Tibial artery (tissue), 4 donors: Measurements from ENCODE around the gene GALNT11.

Experiments
- DNase-seq, 2 donors: peaks; one replicate each; pipeline ENCODE4 v3.0.0-alpha.2; 2019
- H3K27ac ChIP-seq, 2 donors: fragments of 200-600 bp; sonication (generic) in 1 of 2; 1 replicate in 1 of 2; 2 replicates in 1 of 2; pipeline ENCODE4 v1.5.1; 2018 to 2019; ENCODE audit warnings: mild to moderate bottlenecking in 1 of 2
- H3K27me3 ChIP-seq, 2 donors: fragments of 200-600 bp; sonication (generic) in 1 of 2; one replicate each; pipeline versions ENCODE4 v1.5.1 to v1.6.0; 2016 to 2019
- H3K36me3 ChIP-seq, 3 donors: fragments of 200-600 bp; sonication (generic) in 2 of 3; one replicate each; pipeline ENCODE4 v1.5.1; 2016 to 2019; ENCODE audit warnings: mild to moderate bottlenecking in 2 of 3
- H3K4me1 ChIP-seq, 4 donors: fragments of 200-600 bp; sonication (generic) in 2 of 4; 1 replicate in 3 of 4; 2 replicates in 1 of 4; pipeline ENCODE4 v1.5.1; 2016 to 2019
- H3K4me3 ChIP-seq, 2 donors: fragments of 200-600 bp; sonication (generic) in 1 of 2; 1 replicate in 1 of 2; 2 replicates in 1 of 2; pipeline ENCODE4 v1.5.1; 2018 to 2019; ENCODE audit warnings: mild to moderate bottlenecking in 2 of 2
- H3K9me3 ChIP-seq, 3 donors: fragments of 200-600 bp; sonication (generic) in 1 of 3; one replicate each; pipeline ENCODE4 v1.5.1; 2016 to 2019
- CTCF ChIP-seq, 2 experiments: fragments of 200-600 bp in 1 of 2; fragments of 450-650 bp in 1 of 2; IDR thresholded peaks; one replicate each; pipeline ENCODE4 v1.5.1; 2017 to 2019; ENCODE audit warnings: antibody characterized with exemption in 2 of 2, mild to moderate bottlenecking in 1 of 2, moderate library complexity in 1 of 2
- intact Hi-C: fragments of 100-400 bp; cut with DNase I; formaldehyde crosslinking; loops from one replicate; pipeline ENCODE4 v1.15.0; 2023; ENCODE audit warnings: low total_unique reads

Gene GALNT11

DNA sequence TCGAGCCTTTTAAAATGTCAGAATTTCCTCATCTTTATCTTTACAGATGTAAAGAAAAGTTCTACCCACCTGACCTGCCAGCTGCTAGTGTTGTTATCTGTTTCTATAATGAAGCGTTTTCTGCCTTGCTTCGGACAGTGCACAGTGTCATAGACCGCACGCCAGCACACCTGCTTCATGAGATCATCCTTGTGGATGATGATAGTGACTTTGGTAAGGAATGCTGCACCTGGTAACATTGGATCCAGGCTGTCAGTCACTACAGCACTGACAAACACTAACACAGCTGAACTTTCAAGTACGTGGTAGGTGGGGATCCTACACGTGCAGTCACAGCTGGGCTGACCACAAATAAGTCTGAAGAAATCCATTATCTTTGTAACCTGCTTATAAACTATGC is 77.6 kb downstream of the GALNT11 start:
- no peaks in the 10 kb centered on the region for H3K9me3 ChIP-seq
- intact Hi-C loops, result no loop called here
- H3K4me3 ChIP-seq, result no peak overlapping the region
- no peaks in the 10 kb centered on the region for H3K27me3 ChIP-seq
- no peaks in the 10 kb centered on the region for H3K4me1 ChIP-seq
- DNase-seq, result no peak
- no peak overlapping the region for H3K27ac ChIP-seq
- no peak for TF ChIP-seq CTCF (IDR thresholded peaks at IDR 0.05)
- peaks cover 16 to 60% (median 50%) of the 10 kb centered on the region in 3 donors for H3K36me3 ChIP-seq

- Histone ChIP-seq H3K9me3 (no peaks in the 10 kb centered on the region), H3K36me3 (peaks cover 22 to 67% (median 56%) of the 10 kb centered on the region in 3 donors), H3K4me1 (no peaks in the 10 kb centered on the region), H3K27me3 (no peaks in the 10 kb centered on the region), H3K27ac (no peak overlapping the region), H3K4me3 (no peak overlapping the region)
- intact Hi-C loops, result no loop called here
- TF ChIP-seq CTCF (IDR thresholded peaks at IDR 0.05), result no peak
- DNase-seq, result no peak
Measured at GRCh38 chr7:152103691-152104090, 78.2 kb downstream of the GALNT11 start.

- H3K27ac ChIP-seq, result no peak overlapping the region
- no peak for TF ChIP-seq CTCF (IDR thresholded peaks at IDR 0.05)
- H3K4me3 ChIP-seq, result no peak overlapping the region
- no peaks in the 10 kb centered on the region for H3K9me3 ChIP-seq
- DNase-seq, result no peak
- H3K36me3 ChIP-seq, result peaks cover 25 to 80% (median 68%) of the 10 kb centered on the region in 3 donors
- H3K4me1 ChIP-seq, result no peaks in the 10 kb centered on the region
- no peaks in the 10 kb centered on the region for H3K27me3 ChIP-seq
- intact Hi-C loops, result no loop called here
Measured at GRCh38 chr7:152105205-152105604, 79.7 kb downstream of the GALNT11 start.

DNA sequence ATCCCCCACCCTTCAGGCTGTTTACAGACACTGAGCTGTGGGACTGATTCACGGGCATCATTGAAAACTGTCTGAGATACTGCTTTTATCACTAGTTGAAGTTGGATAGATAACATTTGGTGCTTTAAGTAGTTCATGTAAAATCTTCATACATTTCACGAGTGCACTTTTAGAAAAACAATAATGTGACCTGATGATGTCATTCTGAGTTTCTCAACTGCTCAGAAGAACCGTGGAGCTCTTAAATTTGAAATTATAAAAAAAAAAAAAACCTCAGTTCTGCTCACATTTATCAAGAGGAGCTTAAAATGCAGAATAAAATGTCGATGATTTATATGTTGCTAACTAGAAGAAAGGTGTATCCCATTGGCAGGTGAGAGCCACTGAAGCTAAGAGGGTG is 81.5 kb downstream of the GALNT11 start:
- no peaks in the 10 kb centered on the region for H3K9me3 ChIP-seq
- no peak for DNase-seq
- TF ChIP-seq CTCF (IDR thresholded peaks at IDR 0.05), result no peak
- H3K27me3 ChIP-seq, result no peaks in the 10 kb centered on the region
- H3K4me3 ChIP-seq, result no peak overlapping the region
- H3K27ac ChIP-seq, result no peak overlapping the region
- intact Hi-C loops, result no loop called here
- no peaks in the 10 kb centered on the region for H3K4me1 ChIP-seq
- H3K36me3 ChIP-seq, result peaks cover 25 to 77% (median 69%) of the 10 kb centered on the region in 3 donors

DNA sequence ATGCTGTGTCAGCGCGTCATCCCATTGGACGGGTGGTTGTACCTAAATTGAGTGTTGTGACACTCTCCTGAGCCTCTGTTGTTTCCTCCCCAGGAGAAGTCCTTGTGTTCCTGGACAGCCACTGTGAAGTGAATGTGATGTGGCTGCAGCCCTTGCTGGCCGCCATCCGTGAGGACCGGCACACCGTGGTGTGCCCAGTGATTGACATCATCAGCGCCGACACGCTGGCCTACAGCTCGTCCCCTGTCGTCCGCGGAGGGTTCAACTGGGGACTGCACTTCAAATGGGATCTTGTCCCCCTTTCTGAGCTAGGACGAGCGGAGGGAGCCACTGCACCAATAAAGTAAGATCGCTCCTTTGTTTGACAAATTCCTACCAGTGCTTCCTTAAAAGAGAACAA is 82.5 kb downstream of the GALNT11 start:
- DNase-seq, result no peak
- intact Hi-C loops, result no loop called here

More for the DNA sequence above, 82.5 kb downstream of the GALNT11 start:
- H3K4me1 ChIP-seq, result no peaks in the 10 kb centered on the region
- no peaks in the 10 kb centered on the region for H3K9me3 ChIP-seq
- no peak overlapping the region for H3K27ac ChIP-seq
- no peaks in the 10 kb centered on the region for H3K27me3 ChIP-seq
- H3K4me3 ChIP-seq, result no peak overlapping the region
- no peak for TF ChIP-seq CTCF (IDR thresholded peaks at IDR 0.05)
- H3K36me3 ChIP-seq, result peaks cover 25 to 68% (median 65%) of the 10 kb centered on the region in 3 donors
